AG04450 (cell line): ENCODE data around the gene UBR3. TPM values are rescaled to one million over a fixed set of nuclear protein-coding genes. Genes with fewer than 3 reads are reported as not detected.

Source experiments
- CTCF ChIA-PET: fragments of 300-600, 350-600 bp; formaldehyde crosslinking; extraction: SDS; loops from one replicate; lab custom pipeline; 2022; ENCODE audit warnings: antibody characterized with exemption, inconsistent platforms; lab: Charles Lee
- POLR2A ChIA-PET: fragments of 350-600 bp; formaldehyde crosslinking; extraction: SDS; loops from one replicate; lab custom pipeline; 2021; ENCODE audit warnings: antibody characterized with exemption, inconsistent platforms; lab: Yijun Ruan, JAX
- DNase-seq: peaks from one replicate; pipeline ENCODE4 v3.0.0-alpha.2; 2011; ENCODE audit warnings: low read depth, low spot score
- H3K27ac ChIP-seq: one replicate; pipeline ENCODE4 v1.5.1; 2012; ENCODE audit warnings: low read depth, low read length, control low read depth
- H3K27me3 ChIP-seq: one replicate; pipeline ENCODE4 v1.6.0; 2012; ENCODE audit warnings: low read length; ENCODE audit not compliant: control insufficient read depth, insufficient read depth
- H3K4me3 ChIP-seq: 2 replicates; pipeline ENCODE4 v1.5.1; 2011; ENCODE audit warnings: mild to moderate bottlenecking, low read depth, low read length, control low read depth
- H3K9me3 ChIP-seq: 2 replicates; pipeline ENCODE4 v1.5.1; 2012; ENCODE audit warnings: low read length; ENCODE audit not compliant: control insufficient read depth, insufficient read depth
- CTCF ChIP-seq: IDR thresholded peaks from 2 replicates; pipeline ENCODE4 v1.5.1; 2011; ENCODE audit warnings: low read depth, low read length, control low read depth, inconsistent platforms
- polyA plus RNA-seq: library from polyadenylated mRNA; depleted of rRNA; stranded (reverse); fragments of >200 nt; gene quantifications from 2 replicates; pipeline ENCODE4 v1.2.3, GENCODE V29; 2011

UBR3 gene
- polyA plus RNA-seq, 1 experiment, result 20.3 TPM

DNA sequence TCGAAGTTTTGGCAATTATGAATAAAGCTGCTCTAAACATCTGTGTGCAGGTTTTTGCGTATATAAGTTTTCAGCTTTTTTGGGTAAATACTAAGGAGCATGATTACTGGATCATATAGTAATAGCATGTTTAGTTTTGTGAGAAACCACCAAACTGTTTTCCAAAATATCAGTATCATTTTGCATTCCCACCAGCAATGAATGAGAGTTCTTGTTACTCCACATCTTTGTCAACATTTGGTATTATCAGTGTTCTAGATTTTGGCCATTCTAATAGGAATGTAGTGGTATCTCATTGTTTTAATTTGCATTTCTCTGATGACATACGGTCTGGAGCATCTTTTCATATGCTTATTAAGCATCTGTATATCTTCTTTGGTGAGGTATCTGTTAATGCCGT is 207.3 kb downstream of the UBR3 start:
- no peak for DNase-seq
- Histone ChIP-seq H3K27me3 (no peaks in the 10 kb centered on the region), H3K27ac (no peak overlapping the region), H3K9me3 (no peaks in the 10 kb centered on the region), H3K4me3 (no peak overlapping the region)
- ChIA-PET POLR2A (no interaction called here), CTCF (no interaction called here)
- TF ChIP-seq CTCF, result no peak

DNA sequence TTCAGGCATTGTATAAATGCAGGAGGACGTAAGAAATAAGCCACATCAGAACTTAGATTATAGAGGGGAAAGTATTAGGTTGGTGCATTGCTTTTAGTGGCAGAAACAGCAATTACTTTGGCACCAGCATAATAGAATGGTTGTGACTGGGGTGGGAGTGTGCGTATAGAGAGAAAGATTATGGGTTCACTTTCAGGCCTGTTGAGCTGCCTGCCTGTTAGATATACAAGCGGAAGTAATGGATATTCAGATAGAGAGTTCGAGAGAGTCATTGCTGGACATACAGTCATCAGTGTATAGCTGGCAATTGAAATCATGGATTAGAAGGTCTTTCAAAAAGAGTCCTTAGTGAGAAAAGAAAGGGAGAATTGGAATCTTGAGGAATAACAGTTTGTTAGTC is 211.5 kb downstream of the UBR3 start:
- Histone ChIP-seq H3K27me3 (no peaks in the 10 kb centered on the region), H3K27ac (no peak overlapping the region), H3K9me3 (no peaks in the 10 kb centered on the region), H3K4me3 (no peak overlapping the region)
- ChIA-PET POLR2A (no interaction called here), CTCF (no interaction called here)
- no peak for DNase-seq
- TF ChIP-seq CTCF, result no peak

GRCh38 chr2:170039401-170040172 is 212.3 kb downstream of the UBR3 start:
- POLR2A ChIA-PET, result no interaction called here

GRCh38 chr2:170044751-170045478 is 217.7 kb downstream of the UBR3 start:
- ChIA-PET POLR2A (no interaction called here), CTCF (no interaction called here)
- Histone ChIP-seq H3K27me3 (no peaks in the 10 kb centered on the region), H3K9me3 (no peaks in the 10 kb centered on the region), H3K4me3 (no peak overlapping the region), H3K27ac (no peak overlapping the region)
- no peak for TF ChIP-seq CTCF
- no peak for DNase-seq

More at GRCh38 chr2:170039401-170040172, 212.3 kb downstream of the UBR3 start:
- H3K9me3 ChIP-seq, result no peaks in the 10 kb centered on the region
- CTCF ChIA-PET, result no interaction called here
- no peak for TF ChIP-seq CTCF
- no peak overlapping the region for H3K27ac ChIP-seq
- no peaks in the 10 kb centered on the region for H3K27me3 ChIP-seq
- no peak for DNase-seq
- H3K4me3 ChIP-seq, result no peak overlapping the region
